CD4-positive, alpha-beta T cell (primary cell): ENCODE results near the gene KIAA1755. TPM values are rescaled to one million over a fixed set of nuclear protein-coding genes. Genes with fewer than 3 reads are reported as not detected.

Experiments
- ATAC-seq: fragments of 200-7000 bp; cut with Tn5 transposase; one replicate; pipeline ENCODE4 v1.10.0; 2022; ENCODE audit warnings: mild to moderate bottlenecking; ENCODE audit not compliant: poor library complexity
- CTCF ChIA-PET: fragments of 350-600 bp; sonication (Branson Sonifier 250); formaldehyde crosslinking; loops from one replicate; lab custom pipeline; 2021; ENCODE audit warnings: antibody characterized with exemption, inconsistent platforms; lab: Charles Lee
- POLR2A ChIA-PET: fragments of 350-600 bp; sonication (Branson Sonifier 250); formaldehyde crosslinking; loops from one replicate; lab custom pipeline; 2021; ENCODE audit warnings: antibody characterized with exemption, inconsistent platforms; lab: Charles Lee
- DNase-seq, 14 experiments: peaks; one replicate each; pipeline ENCODE4 v3.0.0-alpha.2; 2013 to 2020; ENCODE audit warnings: mixed read lengths in 2 of 14
- H3K27ac ChIP-seq, 2 donors: one replicate each; pipeline versions ENCODE4 v1.5.1 to v1.7.0; 2013; ENCODE audit warnings: low read length in 2 of 2, low read depth in 1 of 2, mild to moderate bottlenecking in 1 of 2
- H3K27me3 ChIP-seq, 2 experiments: 1 replicate in 1 of 2; 2 replicates in 1 of 2; pipeline versions ENCODE4 v1.6.1 to v1.7.0; 2013; ENCODE audit warnings: low read length in 2 of 2, control low read depth in 1 of 2, mild to moderate bottlenecking in 1 of 2, moderate library complexity in 1 of 2; ENCODE audit not compliant: insufficient read depth in 2 of 2, control insufficient read depth in 1 of 2
- H3K36me3 ChIP-seq: one replicate; pipeline ENCODE4 v1.6.1; 2013; ENCODE audit warnings: low read length, control low read depth; ENCODE audit not compliant: insufficient read depth
- H3K4me1 ChIP-seq: one replicate; pipeline ENCODE4 v1.6.1; 2013; ENCODE audit warnings: low read length, control low read depth; ENCODE audit not compliant: insufficient read depth
- H3K4me3 ChIP-seq: one replicate; pipeline ENCODE4 v1.5.1; 2013; ENCODE audit warnings: mild to moderate bottlenecking, low read length, moderate library complexity
- H3K9me3 ChIP-seq, 2 experiments: 1 replicate in 1 of 2; 2 replicates in 1 of 2; pipeline versions ENCODE4 v1.6.1 to v1.7.0; 2013; ENCODE audit warnings: low read length in 2 of 2, mild to moderate bottlenecking in 2 of 2, control low read depth in 1 of 2, moderate library complexity in 1 of 2; ENCODE audit not compliant: control insufficient read depth in 1 of 2, insufficient read depth in 1 of 2
- H3K27ac Mint-ChIP-seq: one replicate; pipeline ENCODE4 v1.8.0; 2020; ENCODE audit warnings: mixed read lengths
- H3K27me3 Mint-ChIP-seq: one replicate; pipeline ENCODE4 v1.8.0; 2021; ENCODE audit warnings: mixed read lengths
- H3K36me3 Mint-ChIP-seq: one replicate; pipeline ENCODE4 v1.8.0; 2021; ENCODE audit warnings: low read depth, mixed read lengths
- H3K4me1 Mint-ChIP-seq: one replicate; pipeline ENCODE4 v1.8.0; 2021; ENCODE audit warnings: low read depth, mixed read lengths
- H3K4me3 Mint-ChIP-seq: one replicate; pipeline ENCODE4 v1.8.0; 2020; ENCODE audit warnings: mild to moderate bottlenecking, mixed read lengths
- H3K9me3 Mint-ChIP-seq: one replicate; pipeline ENCODE4 v1.8.0; 2020; ENCODE audit warnings: mixed read lengths
- intact Hi-C, 2 experiments: fragments of 100-400 bp; cut with DNase I in 1 of 2; cut with micrococcal nuclease in 1 of 2; formaldehyde crosslinking; loops; one replicate each; pipeline versions ENCODE4 v1.15.1 to v1.9.0; 2023 to 2025; cut with DNase I, micrococcal nuclease
- total RNA-seq, 174 experiments: library from RNA in 2 of 174; stranded (reverse) in 2 of 174; gene quantifications; one replicate each; pipeline ENCODE4 v1.2.3 and lab custom pipeline; 2021 to 2026
- TF ChIP-seq, protein P1 (sequence below): fragments of 200-600 bp; IDR thresholded peaks from one replicate; pipeline ENCODE4 v1.8.0; 2022; ENCODE audit warnings: antibody characterized with exemption, mild to moderate bottlenecking

The KIAA1755 gene
- total RNA-seq, 2 experiments from 2014 or later: not detected

DNA sequence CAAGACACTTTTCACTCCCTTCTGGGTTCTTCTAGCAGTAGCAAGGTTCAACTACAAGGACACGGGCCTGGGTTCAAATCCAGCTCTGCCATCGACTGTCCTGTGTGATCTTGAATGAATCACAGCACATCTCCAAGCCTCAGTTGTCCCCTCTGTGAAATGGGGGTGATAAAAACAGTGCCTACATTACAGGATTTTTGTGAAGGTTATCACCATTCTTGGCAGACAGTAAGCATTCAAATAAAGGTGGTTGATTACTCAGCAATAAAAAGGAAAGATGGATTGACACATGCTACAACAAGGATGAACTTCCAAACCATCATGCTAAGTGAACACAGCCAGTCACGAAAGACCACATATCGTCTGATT is 88.9 kb downstream of the KIAA1755 start:
- CTCF ChIA-PET: no interaction called here
- no peaks in the 10 kb centered on the region for H3K4me1 ChIP-seq
- no peaks in the 10 kb centered on the region for H3K9me3 Mint-ChIP-seq
- H3K36me3 Mint-ChIP-seq: no peaks in the 10 kb centered on the region
- H3K27ac ChIP-seq: no peak overlapping the region
- ATAC-seq (no peak), DNase-seq (no peak)
- H3K36me3 ChIP-seq: no peaks in the 10 kb centered on the region
- H3K27me3 ChIP-seq: peaks cover 0 to 3% of the 10 kb centered on the region in 2 experiments
- H3K4me1 Mint-ChIP-seq: no peaks in the 10 kb centered on the region
- H3K4me3 ChIP-seq: no peak overlapping the region
- TF ChIP-seq, protein P1, sequence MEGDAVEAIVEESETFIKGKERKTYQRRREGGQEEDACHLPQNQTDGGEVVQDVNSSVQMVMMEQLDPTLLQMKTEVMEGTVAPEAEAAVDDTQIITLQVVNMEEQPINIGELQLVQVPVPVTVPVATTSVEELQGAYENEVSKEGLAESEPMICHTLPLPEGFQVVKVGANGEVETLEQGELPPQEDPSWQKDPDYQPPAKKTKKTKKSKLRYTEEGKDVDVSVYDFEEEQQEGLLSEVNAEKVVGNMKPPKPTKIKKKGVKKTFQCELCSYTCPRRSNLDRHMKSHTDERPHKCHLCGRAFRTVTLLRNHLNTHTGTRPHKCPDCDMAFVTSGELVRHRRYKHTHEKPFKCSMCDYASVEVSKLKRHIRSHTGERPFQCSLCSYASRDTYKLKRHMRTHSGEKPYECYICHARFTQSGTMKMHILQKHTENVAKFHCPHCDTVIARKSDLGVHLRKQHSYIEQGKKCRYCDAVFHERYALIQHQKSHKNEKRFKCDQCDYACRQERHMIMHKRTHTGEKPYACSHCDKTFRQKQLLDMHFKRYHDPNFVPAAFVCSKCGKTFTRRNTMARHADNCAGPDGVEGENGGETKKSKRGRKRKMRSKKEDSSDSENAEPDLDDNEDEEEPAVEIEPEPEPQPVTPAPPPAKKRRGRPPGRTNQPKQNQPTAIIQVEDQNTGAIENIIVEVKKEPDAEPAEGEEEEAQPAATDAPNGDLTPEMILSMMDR: no peak
- POLR2A ChIA-PET: no interaction called here
- H3K4me3 Mint-ChIP-seq: no peak overlapping the region
- H3K9me3 ChIP-seq: no peaks in the 10 kb centered on the region
- H3K27me3 Mint-ChIP-seq: peaks cover 8% of the 10 kb centered on the region
- no peak overlapping the region for H3K27ac Mint-ChIP-seq
- intact Hi-C loops: no loop called here

DNA sequence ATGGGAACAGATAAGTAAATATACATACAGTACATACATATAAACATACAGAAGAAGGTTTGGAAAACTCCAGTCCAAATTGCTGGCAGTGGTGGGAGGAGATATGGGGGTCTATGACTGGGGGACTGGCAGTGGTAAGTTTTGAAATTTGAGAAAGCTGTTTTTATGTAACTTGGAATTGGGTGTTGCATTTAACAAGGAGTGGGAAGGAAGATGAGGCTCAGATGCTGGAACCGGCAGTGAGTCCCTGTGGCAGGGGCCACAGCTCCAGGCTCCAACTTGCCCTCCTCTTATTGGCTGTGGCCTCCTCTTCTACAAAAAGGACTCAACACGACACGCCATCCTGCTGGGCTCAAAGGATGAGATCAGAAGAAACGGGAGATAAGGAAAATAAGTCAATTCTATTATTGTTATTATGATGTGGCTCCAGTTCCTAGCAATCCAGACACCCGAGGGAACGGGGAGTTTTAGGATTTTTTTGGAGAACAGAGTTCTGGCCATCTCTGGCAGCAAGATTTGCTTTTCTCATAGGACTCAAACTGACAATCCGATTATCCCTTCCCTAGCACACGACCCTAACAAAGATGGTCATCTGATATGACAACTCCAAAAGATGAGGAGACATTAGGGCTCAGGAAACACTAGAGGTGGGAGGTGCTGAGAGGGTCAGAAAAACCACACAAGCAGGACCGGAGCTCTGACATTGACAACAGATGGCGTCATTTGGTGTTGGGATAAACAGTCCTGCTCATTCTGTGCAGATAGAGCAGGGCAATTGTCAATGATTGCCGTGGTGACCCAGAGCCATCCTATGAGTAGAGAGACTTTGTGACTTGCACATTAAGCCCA is 89.5 kb downstream of the KIAA1755 start:
- H3K27ac ChIP-seq: no peak overlapping the region
- DNase-seq: no peak
- no peak for ATAC-seq
- intact Hi-C loops: no loop called here
- no peaks in the 10 kb centered on the region for H3K4me1 Mint-ChIP-seq
- H3K27me3 Mint-ChIP-seq: peaks cover 14% of the 10 kb centered on the region
- POLR2A ChIA-PET: interaction anchor here (0.6 kb wide), 1 partner anchor 688 kb away, joined by 3 read pairs; no protein-coding TSS in a partner anchor
- CTCF ChIA-PET: no interaction called here
- no peak overlapping the region for H3K4me3 Mint-ChIP-seq
- no peaks in the 10 kb centered on the region for H3K9me3 ChIP-seq
- H3K36me3 Mint-ChIP-seq: no peaks in the 10 kb centered on the region
- no peaks in the 10 kb centered on the region for H3K9me3 Mint-ChIP-seq
- TF ChIP-seq, protein P1: no peak
- H3K4me3 ChIP-seq: no peak overlapping the region
- no peak overlapping the region for H3K27ac Mint-ChIP-seq
- H3K36me3 ChIP-seq: no peaks in the 10 kb centered on the region
- peaks cover 0 to 3% of the 10 kb centered on the region in 2 experiments for H3K27me3 ChIP-seq
- no peaks in the 10 kb centered on the region for H3K4me1 ChIP-seq

DNA sequence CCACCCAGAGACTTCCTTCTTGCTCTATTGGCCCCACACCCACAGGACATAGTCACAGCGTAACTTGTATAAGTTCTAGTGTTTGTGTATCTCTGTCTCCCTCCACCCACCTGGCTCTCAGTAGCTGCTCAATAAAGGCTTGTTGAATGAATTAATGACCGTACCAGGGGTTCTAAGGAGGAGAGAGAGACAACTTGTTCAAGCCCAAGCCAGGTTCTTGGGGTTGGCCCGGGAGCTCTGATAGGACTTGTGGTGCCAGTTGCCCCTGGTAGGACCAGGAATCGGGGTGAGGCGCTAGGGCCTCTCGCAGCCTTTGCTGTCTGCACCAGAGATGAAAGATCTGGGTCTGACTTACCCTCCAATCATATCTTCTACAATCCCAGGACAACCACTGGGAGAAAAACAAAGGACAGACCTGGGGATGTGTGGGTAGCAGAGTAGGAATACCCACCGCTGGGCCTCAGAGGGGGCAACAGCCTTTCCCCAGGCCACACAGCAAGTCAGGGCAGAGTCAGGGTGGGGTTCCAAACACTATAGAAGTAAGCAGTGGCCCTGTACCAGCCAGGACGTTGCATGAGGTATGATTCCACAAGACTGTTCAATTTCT is 90.2 kb downstream of the KIAA1755 start:
- intact Hi-C loops: no loop called here
- Mint-ChIP-seq H3K4me1 (no peaks in the 10 kb centered on the region), H3K27ac (no peak overlapping the region), H3K4me3 (no peak overlapping the region), H3K36me3 (no peaks in the 10 kb centered on the region), H3K27me3 (peaks cover 21% of the 10 kb centered on the region), H3K9me3 (no peaks in the 10 kb centered on the region)
- ATAC-seq (no peak), DNase-seq (no peak)
- ChIA-PET CTCF (no interaction called here), POLR2A (interaction anchor here (0.6 kb wide), 1 partner anchor 687 kb away, joined by 3 read pairs; no protein-coding TSS in a partner anchor)
- Histone ChIP-seq H3K4me3 (no peak overlapping the region), H3K27ac (no peak overlapping the region), H3K9me3 (no peaks in the 10 kb centered on the region), H3K27me3 (peaks cover 0 to 6% of the 10 kb centered on the region in 2 experiments), H3K4me1 (peaks cover 1% of the 10 kb centered on the region), H3K36me3 (no peaks in the 10 kb centered on the region)
- TF ChIP-seq, protein P1: no peak
